Liver (tissue), 9 donors: ENCODE measurements around the gene CTU2. TPM values are rescaled to one million over a fixed set of nuclear protein-coding genes. Genes with fewer than 3 reads are reported as not detected.

Source experiments
- DNase-seq: peaks from one replicate; pipeline ENCODE4 v3.0.0-alpha.2; 2017; ENCODE audit warnings: low spot score
- H3K27ac ChIP-seq, 2 donors: one replicate each; pipeline ENCODE4 v1.7.0; 2013; ENCODE audit warnings: inconsistent platforms in 2 of 2, low read length in 2 of 2, control low read depth in 1 of 2, low read depth in 1 of 2, mild to moderate bottlenecking in 1 of 2
- H3K27me3 ChIP-seq, 4 donors: one replicate each; pipeline versions ENCODE4 v1.6.1 to v1.7.0; 2013; ENCODE audit warnings: low read length in 3 of 4, inconsistent platforms in 1 of 4, mild to moderate bottlenecking in 1 of 4, moderate library complexity in 1 of 4; ENCODE audit not compliant: control insufficient read depth in 4 of 4, insufficient read depth in 4 of 4
- H3K36me3 ChIP-seq, 4 donors: one replicate each; pipeline versions ENCODE4 v1.6.1 to v1.7.0; 2013; ENCODE audit warnings: low read length in 3 of 4, mild to moderate bottlenecking in 3 of 4, low read depth in 1 of 4, moderate library complexity in 1 of 4; ENCODE audit not compliant: control insufficient read depth in 4 of 4, insufficient read depth in 3 of 4
- H3K4me1 ChIP-seq, 4 donors: one replicate each; pipeline versions ENCODE4 v1.6.1 to v1.7.0; 2013; ENCODE audit warnings: low read length in 3 of 4, mild to moderate bottlenecking in 3 of 4, moderate library complexity in 1 of 4; ENCODE audit not compliant: control insufficient read depth in 4 of 4, insufficient read depth in 4 of 4
- H3K4me3 ChIP-seq, 3 donors: one replicate each; pipeline versions ENCODE4 v1.6.1 to v1.7.0; 2013; ENCODE audit warnings: low read length in 3 of 3, control low read depth in 1 of 3, low read depth in 1 of 3, mild to moderate bottlenecking in 1 of 3
- H3K9ac ChIP-seq, 2 donors: one replicate each; pipeline ENCODE4 v1.7.0; 2013; ENCODE audit warnings: low read length in 2 of 2, mild to moderate bottlenecking in 2 of 2, moderate library complexity in 2 of 2, control low read depth in 1 of 2, low read depth in 1 of 2
- H3K9me3 ChIP-seq, 4 donors: one replicate each; pipeline versions ENCODE4 v1.6.1 to v1.7.0; 2013; ENCODE audit warnings: low read length in 3 of 4; ENCODE audit not compliant: control insufficient read depth in 4 of 4
- CTCF ChIP-seq: fragments of 150-350 bp; IDR thresholded peaks from 2 replicates; pipeline ENCODE4 v1.5.1; 2017; ENCODE audit warnings: improper control_type of control experiment, low read depth, low read length; ENCODE audit not compliant: missing input control
- EGR1 ChIP-seq, 2 donors: IDR thresholded peaks; 2 replicates each; pipeline ENCODE4 v1.6.1; 2016 to 2018; ENCODE audit warnings: antibody characterized with exemption in 2 of 2, low read depth in 2 of 2
- FOXA1 ChIP-seq: IDR thresholded peaks from 2 replicates; pipeline ENCODE4 v1.6.1; 2016; ENCODE audit warnings: antibody characterized with exemption
- FOXA2 ChIP-seq: IDR thresholded peaks from 2 replicates; pipeline ENCODE4 v1.6.1; 2016; ENCODE audit warnings: antibody characterized with exemption
- GABPA ChIP-seq, 2 donors: IDR thresholded peaks in 1 of 2; conservative IDR thresholded peaks in 1 of 2; 2 replicates each; pipeline ENCODE4 v1.6.1; 2016; ENCODE audit warnings: antibody characterized with exemption in 2 of 2, mild to moderate bottlenecking in 1 of 2, moderate library complexity in 1 of 2
- HNF4G ChIP-seq: IDR thresholded peaks from 2 replicates; pipeline ENCODE4 v1.6.1; 2016; ENCODE audit warnings: antibody characterized with exemption
- JUND ChIP-seq, 2 donors: IDR thresholded peaks; 2 replicates each; pipeline ENCODE4 v1.6.1; 2016; ENCODE audit warnings: antibody characterized with exemption in 2 of 2
- MAX ChIP-seq: IDR thresholded peaks from 2 replicates; pipeline ENCODE4 v1.6.1; 2016; ENCODE audit warnings: antibody characterized with exemption
- NR2F2 ChIP-seq: IDR thresholded peaks from 2 replicates; pipeline ENCODE4 v1.6.1; 2016; ENCODE audit warnings: antibody characterized with exemption
- RAD21 ChIP-seq, 2 donors: IDR thresholded peaks; 2 replicates each; pipeline ENCODE4 v1.6.1; 2016; ENCODE audit warnings: antibody characterized with exemption in 2 of 2, mild to moderate bottlenecking in 2 of 2
- REST ChIP-seq: IDR thresholded peaks from 2 replicates; pipeline ENCODE4 v1.6.1; 2016; ENCODE audit warnings: antibody characterized with exemption, mild to moderate bottlenecking
- RXRA ChIP-seq, 2 donors: IDR thresholded peaks; 2 replicates each; pipeline ENCODE4 v1.6.1; 2017 to 2018; ENCODE audit warnings: antibody characterized with exemption in 2 of 2, mild to moderate bottlenecking in 1 of 2
- TAF1 ChIP-seq: conservative IDR thresholded peaks from 2 replicates; pipeline ENCODE4 v1.6.1; 2016; ENCODE audit warnings: antibody characterized with exemption, mild to moderate bottlenecking
- ZBTB33 ChIP-seq: IDR thresholded peaks from 2 replicates; pipeline ENCODE4 v1.6.1; 2016; ENCODE audit warnings: antibody characterized with exemption
- WGBS: extraction: QIAGEN DNeasy Blood & Tissue Kit; methylation state at CpG from one replicate; pipeline ENCODE4 v1.1.7; 2013; 5-methylcytosine and 5-hydroxymethylcytosine counted together
- polyA plus RNA-seq, 2 donors: library from polyadenylated mRNA; stranded (reverse) in 1 of 2; unstranded in 1 of 2; fragments of 200-250 nt in 1 of 2; fragments of >200 nt in 1 of 2; fragmentation: Nextera tagmentation in 1 of 2; extraction: Ambion mirVana in 1 of 2; gene quantifications; one replicate each; pipeline versions ENCODE4 v1.2.1 to v1.2.3, GENCODE V29; 2013 to 2015
- total RNA-seq, 2 donors: library from RNA; depleted of rRNA; stranded (reverse); fragments of >200 nt; gene quantifications; one replicate each; pipeline ENCODE4 v1.2.3, GENCODE V29; 2014
- donor health status: healthy.
- donor health status: healthy.
- donor health status: healthy.
- donor health status: healthy.
- donor health status: healthy.

The CTU2 gene
- total and polyA plus RNA-seq, 4 donors = 7.0 to 8.5 (median 7.4) TPM

- no peaks in the 10 kb centered on the region for H3K27me3 ChIP-seq
- no peaks in the 10 kb centered on the region for H3K4me1 ChIP-seq
- 72% methylated on average over 15 of the region's 15 CpGs for WGBS
- no peaks in the 10 kb centered on the region for H3K9me3 ChIP-seq
- TF ChIP-seq EGR1 (IDR thresholded peaks at IDR 0.05; ENCODE audit: low read depth in 2 of 2) (no peak), HNF4G (no peak)
- no peak for DNase-seq
- H3K27ac ChIP-seq = no peak overlapping the region
- H3K4me3 ChIP-seq = no peak overlapping the region
- H3K9ac ChIP-seq = no peak overlapping the region
- peaks cover 2 to 15% (median 6%) of the 10 kb centered on the region in 4 donors for H3K36me3 ChIP-seq
These were observed 11.1 kb upstream of the CTU2 start for GRCh38 chr16:88695218-88695617.

- H3K9ac ChIP-seq = no peak overlapping the region
- H3K36me3 ChIP-seq = peaks cover 2 to 15% (median 6%) of the 10 kb centered on the region in 4 donors
- no peak overlapping the region for H3K4me3 ChIP-seq
- TF ChIP-seq RAD21 (IDR thresholded peaks at IDR 0.05) (no peak), TAF1 (no peak), FOXA2 (no peak), RXRA (IDR thresholded peaks at IDR 0.05) (no peak), GABPA (IDR thresholded peaks at IDR 0.05 in 1 of 2, conservative IDR thresholded peaks at IDR 0.05 in 1 of 2) (no peak), EGR1 (IDR thresholded peaks at IDR 0.05; ENCODE audit: low read depth in 2 of 2) (no peak), MAX (no peak), FOXA1 (no peak), HNF4G (no peak), CTCF (no peak), NR2F2 (no peak), REST (no peak), JUND (IDR thresholded peaks at IDR 0.05) (no peak), ZBTB33 (no peak)
- H3K27ac ChIP-seq = no peak overlapping the region
- H3K27me3 ChIP-seq = no peaks in the 10 kb centered on the region
- H3K9me3 ChIP-seq = no peaks in the 10 kb centered on the region
- whole genome bisulfite sequencing = 95% methylated on average over 7 of the region's 7 CpGs
- no peak for DNase-seq
- peaks cover 0 to 3% (median 0%) of the 10 kb centered on the region in 4 donors for H3K4me1 ChIP-seq
These were observed 10.6 kb upstream of the CTU2 start for GRCh38 chr16:88695753-88696152.
